Activated B cell treated with CpG ODN at 0.5 μM for 24 hours (primary cell): ENCODE data around the gene EPHA4. TPM values are rescaled to one million over a fixed set of nuclear protein-coding genes. Genes with fewer than 3 reads are reported as not detected.

Experiments
- ATAC-seq: fragments of 200-7000 bp; cut with Tn5 transposase; one replicate; pipeline ENCODE4 v1.10.0; 2021; ENCODE audit warnings: low read depth, mild to moderate bottlenecking, moderate library complexity
- CTCF ChIA-PET: fragments of 350-600 bp; sonication (Branson Sonifier 250); formaldehyde crosslinking; loops from one replicate; lab custom pipeline; 2021; ENCODE audit warnings: antibody characterized with exemption; lab: Charles Lee
- POLR2A ChIA-PET: fragments of 350-600 bp; sonication (Branson Sonifier 250); formaldehyde crosslinking; loops from one replicate; lab custom pipeline; 2021; ENCODE audit warnings: antibody characterized with exemption; lab: Charles Lee
- DNase-seq: peaks from one replicate; pipeline ENCODE4 v3.0.0; 2022
- H3K27ac Mint-ChIP-seq: one replicate; pipeline ENCODE4 v1.8.0; 2020; ENCODE audit warnings: mixed read lengths
- H3K27me3 Mint-ChIP-seq: one replicate; pipeline ENCODE4 v1.8.0; 2021; ENCODE audit warnings: mixed read lengths
- H3K36me3 Mint-ChIP-seq: one replicate; pipeline ENCODE4 v1.8.0; 2021; ENCODE audit warnings: low read depth, mixed read lengths
- H3K4me1 Mint-ChIP-seq: one replicate; pipeline ENCODE4 v1.8.0; 2021; ENCODE audit warnings: mixed read lengths
- H3K4me3 Mint-ChIP-seq: one replicate; pipeline ENCODE4 v1.8.0; 2020; ENCODE audit warnings: mild to moderate bottlenecking, mixed read lengths
- H3K9me3 Mint-ChIP-seq: one replicate; pipeline ENCODE4 v1.8.0; 2020; ENCODE audit warnings: mixed read lengths
- CTCF ChIP-seq: fragments of 200-600 bp; IDR thresholded peaks from one replicate; pipeline ENCODE4 v1.8.0; 2022; ENCODE audit warnings: antibody characterized with exemption, mild to moderate bottlenecking
- intact Hi-C: fragments of 100-400 bp; cut with micrococcal nuclease; formaldehyde crosslinking; loops from one replicate; pipeline ENCODE4 v1.15.1; 2024
- total RNA-seq: library from RNA; stranded (reverse); gene quantifications from 2 replicates; pipeline ENCODE4 v1.2.3, GENCODE V29; 2022

EPHA4 gene
- total RNA-seq, 1 donor from 2014 or later, result 26.4 TPM

- Mint-ChIP-seq H3K27me3 (no peaks in the 10 kb centered on the region), H3K36me3 (peaks cover 15% of the 10 kb centered on the region), H3K4me1 (peaks cover 14% of the 10 kb centered on the region), H3K27ac (no peak overlapping the region), H3K4me3 (no peak overlapping the region), H3K9me3 (no peaks in the 10 kb centered on the region)
- intact Hi-C loops, result no loop called here
- no peak for ATAC-seq
- ChIA-PET CTCF (no interaction called here), POLR2A (interaction anchor here (0.9 kb wide), 1 partner anchor 10 kb away, joined by 3 read pairs; no protein-coding TSS in a partner anchor)
- TF ChIP-seq CTCF, result no peak
- DNase-seq, result no peak
Observed at GRCh38 chr2:221494556-221494955, 77.5 kb downstream of the EPHA4 start.

- peaks cover 15% of the 10 kb centered on the region for H3K36me3 Mint-ChIP-seq
- no peaks in the 10 kb centered on the region for H3K9me3 Mint-ChIP-seq
- H3K4me3 Mint-ChIP-seq, result no peak overlapping the region
- no peak for ATAC-seq
- DNase-seq, result no peak
- ChIA-PET POLR2A (interaction anchor here (0.6 kb wide), 1 partner anchor 22 kb away, joined by 7 read pairs; no protein-coding TSS in a partner anchor), CTCF (no interaction called here)
- intact Hi-C loops, result no loop called here
- H3K4me1 Mint-ChIP-seq, result peaks cover 14% of the 10 kb centered on the region
- no peak for TF ChIP-seq CTCF
- H3K27ac Mint-ChIP-seq, result no peak overlapping the region
- no peaks in the 10 kb centered on the region for H3K27me3 Mint-ChIP-seq
Observed at GRCh38 chr2:221493391-221493790, 78.7 kb downstream of the EPHA4 start.

- Mint-ChIP-seq H3K27me3 (no peaks in the 10 kb centered on the region), H3K36me3 (peaks cover 15% of the 10 kb centered on the region), H3K9me3 (no peaks in the 10 kb centered on the region), H3K27ac (no peak overlapping the region), H3K4me3 (no peak overlapping the region), H3K4me1 (peaks cover 7% of the 10 kb centered on the region)
- ATAC-seq (no peak), DNase-seq (no peak)
- TF ChIP-seq CTCF, result no peak
- intact Hi-C loops, result no loop called here
- ChIA-PET POLR2A (no interaction called here), CTCF (no interaction called here)
Observed at GRCh38 chr2:221492636-221493035, 79.5 kb downstream of the EPHA4 start.

- ChIA-PET CTCF (no interaction called here), POLR2A (interaction anchor here (0.7 kb wide), 1 partner anchor 38 kb away, joined by 7 read pairs; no protein-coding TSS in a partner anchor)
- Mint-ChIP-seq H3K4me3 (no peak overlapping the region), H3K27me3 (no peaks in the 10 kb centered on the region), H3K4me1 (peaks cover 10% of the 10 kb centered on the region), H3K9me3 (no peaks in the 10 kb centered on the region), H3K36me3 (peaks cover 10% of the 10 kb centered on the region), H3K27ac (no peak overlapping the region)
- intact Hi-C loops, result no loop called here
- DNase-seq (no peak), ATAC-seq (no peak)
- TF ChIP-seq CTCF, result no peak
Observed at GRCh38 chr2:221490506-221491060, 81.5 kb downstream of the EPHA4 start.

- CTCF ChIA-PET, result no interaction called here
Observed at GRCh38 chr2:221488136-221488807, 83.8 kb downstream of the EPHA4 start.

More at GRCh38 chr2:221488136-221488807, 83.8 kb downstream of the EPHA4 start:
- H3K4me3 Mint-ChIP-seq, result no peak overlapping the region
- H3K27ac Mint-ChIP-seq, result no peak overlapping the region
- H3K4me1 Mint-ChIP-seq, result peaks cover 10% of the 10 kb centered on the region
- H3K36me3 Mint-ChIP-seq, result no peaks in the 10 kb centered on the region
- POLR2A ChIA-PET, result no interaction called here
- ATAC-seq, result no peak
- no peaks in the 10 kb centered on the region for H3K9me3 Mint-ChIP-seq
- intact Hi-C loops, result no loop called here
- no peak for DNase-seq
- TF ChIP-seq CTCF, result no peak
- no peaks in the 10 kb centered on the region for H3K27me3 Mint-ChIP-seq
